Measurements from ENCODE around the gene ABCC3. TPM values are rescaled to one million over a fixed set of nuclear protein-coding genes. Genes with fewer than 3 reads are reported as not detected.

ABCC3 gene
- total RNA-seq, 2 experiments from 2014 or later, result not detected

DNA sequence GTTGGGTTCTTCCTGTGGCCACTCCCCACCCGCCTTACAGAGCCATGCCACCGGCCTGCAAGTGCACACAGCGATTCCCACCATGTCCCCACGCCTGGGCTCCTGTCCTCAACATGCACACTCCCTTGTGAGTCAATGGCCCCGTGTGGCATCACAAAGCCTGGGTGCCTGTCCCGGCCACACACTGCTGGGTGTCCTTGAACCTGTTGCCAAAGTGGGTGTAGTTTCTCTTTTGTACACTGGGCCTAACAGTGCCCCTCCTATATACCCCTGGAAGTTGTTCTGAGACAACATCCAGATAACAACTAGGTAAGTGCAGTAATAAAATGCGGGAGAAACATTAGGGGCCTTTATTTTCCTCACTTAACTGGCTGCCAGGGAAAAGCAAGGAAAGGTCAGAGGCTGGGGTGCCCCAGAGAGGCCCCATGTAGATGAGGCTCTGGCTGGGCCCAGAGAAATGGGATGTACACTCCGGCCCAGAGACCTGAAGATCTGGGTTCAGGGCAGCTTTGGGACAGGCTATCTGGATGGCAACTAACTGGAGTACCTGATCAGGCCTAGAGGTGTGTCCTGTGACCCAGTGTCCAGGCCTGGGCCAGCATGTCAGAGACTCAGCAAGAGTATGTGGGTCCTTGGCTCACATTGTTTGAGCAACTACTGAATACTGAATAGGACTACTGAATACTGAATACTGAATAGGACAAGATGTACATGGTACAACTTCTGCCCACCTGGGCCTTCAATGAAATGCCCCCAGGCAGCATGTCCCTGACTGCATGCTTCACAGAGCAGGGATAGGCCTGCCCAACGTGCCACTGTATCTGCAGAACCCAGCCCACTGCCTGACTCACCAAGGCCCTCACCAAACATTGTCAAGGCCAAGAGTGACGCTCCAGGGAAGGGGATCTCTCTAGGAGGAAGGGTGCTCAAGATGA, 8.3 kb downstream of the ABCC3 start:
- ChIA-PET CTCF (no interaction called here), POLR2A (no interaction called here)
- H3K36me3 Mint-ChIP-seq, result no peaks in the 10 kb centered on the region
- H3K27ac Mint-ChIP-seq, result no peak overlapping the region
- peaks cover 7% of the 10 kb centered on the region for H3K27me3 Mint-ChIP-seq
- intact Hi-C loops (cut with micrococcal nuclease), result no loop called here
- no peak for DNase-seq
- H3K4me3 Mint-ChIP-seq, result no peak overlapping the region
- H3K9me3 Mint-ChIP-seq, result no peaks in the 10 kb centered on the region
- H3K4me1 Mint-ChIP-seq (ENCODE audit: low read depth), result no peaks in the 10 kb centered on the region

DNA sequence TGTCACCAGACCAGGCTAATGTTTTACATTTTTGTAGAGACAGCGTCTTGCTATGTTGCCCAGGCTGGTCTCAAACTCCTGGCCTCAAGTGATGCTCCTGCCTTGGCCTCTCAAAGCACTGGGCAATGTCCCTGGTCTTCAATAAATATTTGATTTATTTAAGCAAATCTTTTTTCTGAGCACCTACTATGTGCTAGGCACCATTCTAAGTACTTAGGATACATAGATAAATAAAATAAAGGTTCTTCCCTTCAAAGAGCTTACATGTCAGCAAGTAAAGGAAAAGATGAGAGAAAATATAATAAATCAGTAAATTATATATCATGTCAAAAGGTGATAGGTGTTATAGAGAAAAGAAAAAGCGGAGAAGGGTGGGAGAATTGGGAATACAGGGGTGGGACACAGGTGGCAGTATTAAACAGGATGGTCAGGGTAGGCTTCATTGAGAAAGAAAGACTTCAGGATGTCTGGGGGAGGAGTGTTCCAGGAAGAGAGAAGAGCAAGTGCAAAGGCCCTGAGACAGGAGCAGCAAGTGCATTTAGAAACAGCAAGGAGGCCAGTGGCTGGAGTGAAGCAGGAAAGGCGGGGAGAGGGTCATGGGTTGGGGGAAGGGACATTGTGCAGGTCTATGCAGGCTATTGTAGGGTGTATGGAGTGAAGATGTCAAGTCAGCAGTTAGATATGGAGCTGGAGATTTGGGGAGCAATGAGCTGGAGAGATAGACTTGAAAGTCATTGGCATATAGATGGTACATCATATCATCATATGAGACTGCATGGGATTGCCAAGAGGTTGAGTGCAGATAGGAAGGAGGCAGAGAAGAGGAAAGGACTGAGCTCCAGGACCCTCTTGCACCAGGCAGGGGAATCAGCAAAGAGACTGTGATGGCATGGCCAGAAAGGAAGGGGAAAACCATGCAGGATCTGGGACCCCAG, 11.3 kb downstream of the ABCC3 start:
- CTCF ChIA-PET, result interaction anchor here (1.2 to 1.5 kb wide), 2 partner anchors 20 to 206 kb away, joined by 3 read pairs; no protein-coding TSS in a partner anchor
- intact Hi-C loops (cut with micrococcal nuclease), result no loop called here
- Mint-ChIP-seq H3K27me3 (no peaks in the 10 kb centered on the region), H3K4me3 (no peak overlapping the region), H3K36me3 (no peaks in the 10 kb centered on the region), H3K27ac (no peak overlapping the region), H3K4me1 (ENCODE audit: low read depth) (no peaks in the 10 kb centered on the region), H3K9me3 (no peaks in the 10 kb centered on the region)
- DNase-seq, result no peak
- POLR2A ChIA-PET, result no interaction called here

- Mint-ChIP-seq H3K36me3 (no peaks in the 10 kb centered on the region), H3K4me3 (no peak overlapping the region), H3K27me3 (no peaks in the 10 kb centered on the region), H3K27ac (no peak overlapping the region), H3K9me3 (no peaks in the 10 kb centered on the region), H3K4me1 (ENCODE audit: low read depth) (no peaks in the 10 kb centered on the region)
- CTCF ChIA-PET, result interaction anchor here (0.7 kb wide), 1 partner anchor 14 kb away, joined by 3 read pairs; no protein-coding TSS in a partner anchor
- intact Hi-C loops (cut with micrococcal nuclease), result no loop called here
- DNase-seq, result no peak
- POLR2A ChIA-PET, result no interaction called here
These were observed 12.5 kb downstream of the ABCC3 start for GRCh38 chr17:50647187-50647586.

GRCh38 chr17:50649042-50649908, 14.6 kb downstream of the ABCC3 start:
- Mint-ChIP-seq H3K27me3 (no peaks in the 10 kb centered on the region), H3K9me3 (peaks cover 6% of the 10 kb centered on the region), H3K27ac (no peak overlapping the region), H3K4me1 (ENCODE audit: low read depth) (no peaks in the 10 kb centered on the region), H3K36me3 (no peaks in the 10 kb centered on the region), H3K4me3 (no peak overlapping the region)
- ChIA-PET POLR2A (no interaction called here), CTCF (interaction anchor here (0.9 kb wide), 1 partner anchor 19 kb away, joined by 4 read pairs; no protein-coding TSS in a partner anchor)
- DNase-seq, result no peak
- intact Hi-C loops (cut with micrococcal nuclease), result no loop called here

GRCh38 chr17:50651661-50652060, 17.0 kb downstream of the ABCC3 start:
- no peak overlapping the region for H3K4me3 Mint-ChIP-seq
- no peaks in the 10 kb centered on the region for H3K36me3 Mint-ChIP-seq
- intact Hi-C loops (cut with micrococcal nuclease), result no loop called here
- ChIA-PET POLR2A (no interaction called here), CTCF (interaction anchor here (0.7 to 1.5 kb wide), 4 partner anchors 10 to 105 kb away, joined by 3 to 5 read pairs (median 4); no protein-coding TSS in a partner anchor)
- peaks cover 6% of the 10 kb centered on the region for H3K9me3 Mint-ChIP-seq
- no peak for DNase-seq
- H3K4me1 Mint-ChIP-seq (ENCODE audit: low read depth), result no peaks in the 10 kb centered on the region
- no peak overlapping the region for H3K27ac Mint-ChIP-seq
- no peaks in the 10 kb centered on the region for H3K27me3 Mint-ChIP-seq

GRCh38 chr17:50653738-50654137, 19.1 kb downstream of the ABCC3 start:
- no peak overlapping the region for H3K4me3 Mint-ChIP-seq
- ChIA-PET POLR2A (no interaction called here), CTCF (interaction anchor here (1.4 kb wide), 1 partner anchor 23 kb away, joined by 4 read pairs; no protein-coding TSS in a partner anchor)
- no peak overlapping the region for H3K27ac Mint-ChIP-seq
- no peaks in the 10 kb centered on the region for H3K27me3 Mint-ChIP-seq
- H3K9me3 Mint-ChIP-seq, result peaks cover 6% of the 10 kb centered on the region
- H3K36me3 Mint-ChIP-seq, result no peaks in the 10 kb centered on the region
- H3K4me1 Mint-ChIP-seq (ENCODE audit: low read depth), result no peaks in the 10 kb centered on the region
- intact Hi-C loops (cut with micrococcal nuclease), result no loop called here
- DNase-seq, result no peak

DNA sequence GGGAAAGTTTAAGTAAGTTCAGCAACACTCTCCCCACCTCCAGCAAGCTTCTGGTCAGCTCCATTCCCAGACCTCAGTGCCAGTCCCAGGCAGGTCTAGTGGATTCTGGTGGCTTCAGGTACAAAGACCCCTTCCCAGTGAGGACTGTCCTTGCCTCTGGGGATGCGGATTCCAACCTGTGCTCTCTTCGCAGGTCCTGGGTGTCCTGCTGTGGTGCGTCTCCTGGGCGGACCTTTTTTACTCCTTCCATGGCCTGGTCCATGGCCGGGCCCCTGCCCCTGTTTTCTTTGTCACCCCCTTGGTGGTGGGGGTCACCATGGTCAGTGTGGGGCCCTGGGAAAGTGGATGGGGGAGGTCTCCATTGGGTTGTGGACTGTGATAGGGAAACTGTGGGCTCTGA, 21.8 kb downstream of the ABCC3 start:
- no peaks in the 10 kb centered on the region for H3K27me3 Mint-ChIP-seq
- H3K9me3 Mint-ChIP-seq, result peaks cover 6% of the 10 kb centered on the region
- CTCF ChIA-PET, result no interaction called here
- DNase-seq, result no peak
- H3K27ac Mint-ChIP-seq, result no peak overlapping the region
- peaks cover 6% of the 10 kb centered on the region for H3K4me1 Mint-ChIP-seq (ENCODE audit: low read depth)
- no peaks in the 10 kb centered on the region for H3K36me3 Mint-ChIP-seq
- no peak overlapping the region for H3K4me3 Mint-ChIP-seq
- POLR2A ChIA-PET, result no interaction called here
- intact Hi-C loops (cut with micrococcal nuclease), result no loop called here

DNA sequence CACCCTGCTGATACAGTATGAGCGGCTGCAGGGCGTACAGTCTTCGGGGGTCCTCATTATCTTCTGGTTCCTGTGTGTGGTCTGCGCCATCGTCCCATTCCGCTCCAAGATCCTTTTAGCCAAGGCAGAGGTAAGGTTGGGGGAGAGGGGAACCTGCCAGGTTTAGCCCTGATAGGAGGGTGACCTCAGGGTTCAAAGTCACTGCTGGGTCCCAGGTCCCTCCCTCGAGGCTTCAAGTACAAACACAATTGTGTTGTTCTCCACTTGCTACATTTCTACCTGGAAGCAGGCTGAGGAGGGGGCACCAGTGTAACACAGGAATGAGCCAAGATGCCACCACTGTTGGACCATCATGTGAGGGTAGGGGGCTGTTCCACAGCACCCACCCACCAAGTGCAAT, 22.4 kb downstream of the ABCC3 start:
- intact Hi-C loops (cut with micrococcal nuclease), result no loop called here
- H3K9me3 Mint-ChIP-seq, result peaks cover 6% of the 10 kb centered on the region
- ChIA-PET CTCF (no interaction called here), POLR2A (no interaction called here)
- H3K36me3 Mint-ChIP-seq, result no peaks in the 10 kb centered on the region
- no peak overlapping the region for H3K27ac Mint-ChIP-seq
- no peak for DNase-seq
- H3K4me3 Mint-ChIP-seq, result no peak overlapping the region
- no peaks in the 10 kb centered on the region for H3K27me3 Mint-ChIP-seq
- H3K4me1 Mint-ChIP-seq (ENCODE audit: low read depth), result peaks cover 12% of the 10 kb centered on the region

- Mint-ChIP-seq H3K9me3 (peaks cover 4% of the 10 kb centered on the region), H3K27me3 (no peaks in the 10 kb centered on the region), H3K4me3 (no peak overlapping the region), H3K4me1 (ENCODE audit: low read depth) (peaks cover 14% of the 10 kb centered on the region), H3K36me3 (no peaks in the 10 kb centered on the region), H3K27ac (no peak overlapping the region)
- ChIA-PET POLR2A (no interaction called here), CTCF (no interaction called here)
- intact Hi-C loops (cut with micrococcal nuclease), result no loop called here
- DNase-seq, result no peak
These were observed 22.9 kb downstream of the ABCC3 start for GRCh38 chr17:50657627-50658026.

GRCh38 chr17:50658616-50659015, 23.9 kb downstream of the ABCC3 start:
- Mint-ChIP-seq H3K27me3 (no peaks in the 10 kb centered on the region), H3K9me3 (no peaks in the 10 kb centered on the region), H3K4me1 (ENCODE audit: low read depth) (peaks cover 14% of the 10 kb centered on the region), H3K27ac (no peak overlapping the region), H3K36me3 (no peaks in the 10 kb centered on the region), H3K4me3 (no peak overlapping the region)
- intact Hi-C loops (cut with micrococcal nuclease), result no loop called here
- DNase-seq, result no peak
- ChIA-PET POLR2A (no interaction called here), CTCF (no interaction called here)

DNA sequence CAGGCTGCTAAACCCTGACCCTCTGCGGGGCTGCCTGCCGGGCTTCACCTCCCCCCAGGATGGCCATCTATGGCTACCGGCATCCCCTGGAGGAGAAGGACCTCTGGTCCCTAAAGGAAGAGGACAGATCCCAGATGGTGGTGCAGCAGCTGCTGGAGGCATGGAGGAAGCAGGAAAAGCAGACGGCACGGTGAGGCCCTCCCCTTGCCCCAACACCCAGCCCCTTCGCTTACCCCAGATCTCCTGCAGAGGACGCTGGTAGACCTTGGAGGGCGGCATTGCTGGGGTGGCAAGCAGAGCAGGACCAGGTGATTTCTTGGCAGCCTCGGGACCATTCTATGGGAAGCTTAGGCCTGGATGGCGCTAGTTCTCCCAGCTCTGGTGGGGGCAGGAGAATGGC, 24.5 kb downstream of the ABCC3 start:
- intact Hi-C loops (cut with micrococcal nuclease), result no loop called here
- H3K27me3 Mint-ChIP-seq, result no peaks in the 10 kb centered on the region
- no peaks in the 10 kb centered on the region for H3K36me3 Mint-ChIP-seq
- POLR2A ChIA-PET, result no interaction called here
- H3K4me3 Mint-ChIP-seq, result no peak overlapping the region
- CTCF ChIA-PET, result no interaction called here
- no peaks in the 10 kb centered on the region for H3K9me3 Mint-ChIP-seq
- no peak overlapping the region for H3K27ac Mint-ChIP-seq
- H3K4me1 Mint-ChIP-seq (ENCODE audit: low read depth), result peaks cover 14% of the 10 kb centered on the region
- no peak for DNase-seq
